K562 (cell line): ENCODE measurements around the gene EZH1. TPM values are rescaled to one million over a fixed set of nuclear protein-coding genes. Genes with fewer than 3 reads are reported as not detected.

ENCODE experiments used
- ATAC-seq: fragments of 200-7000 bp; cut with Tn5 transposase; 3 replicates; pipeline ENCODE4 v1.9.1; 2020; ENCODE audit warnings: moderate library complexity
- BruUV-seq: library from RNA; stranded (reverse); fragments of 400-500 nt; replicated peaks from 2 replicates; lab custom pipeline; 2021; lab: Mats Ljungman, UMichigan
- CTCF ChIA-PET: fragments of 300-600 bp; formaldehyde crosslinking; extraction: SDS; loops from one replicate; lab custom pipeline; 2021; ENCODE audit warnings: low intra/inter-chr PET ratio; lab: Yijun Ruan, JAX
- POLR2A ChIA-PET: fragments of 300-600, 350-650 bp; sonication (Branson Sonifier 250); formaldehyde crosslinking; extraction: SDS; loops from one replicate; lab custom pipeline; 2021; ENCODE audit warnings: antibody characterized with exemption, inconsistent platforms; lab: Yijun Ruan, JAX
- DNase-seq, 4 experiments: peaks; one replicate each; pipeline versions ENCODE4 v3.0.0 to v3.0.0-alpha.2; 2011 to 2018; ENCODE audit warnings: low spot score in 3 of 4, mixed read lengths in 3 of 4; ENCODE audit errors: extremely low read depth in 1 of 4
- FAIRE-seq: peaks from 2 replicates; lab custom pipeline; 2011; peaks lifted over from hg19 to GRCh38; lab: Jason Lieb, UNC
- H2AFZ ChIP-seq: 2 replicates; pipeline ENCODE4 v1.6.0; 2011; ENCODE audit warnings: low read depth, low read length, control low read depth, inconsistent platforms
- H3K27ac ChIP-seq: fragments of 200-600 bp; 3 replicates; pipeline ENCODE4 v1.8.0; 2011; ENCODE audit warnings: low read depth, mild to moderate bottlenecking, control low read depth, inconsistent platforms, low read length, moderate library complexity, mixed read lengths; ENCODE audit errors: extremely low read depth
- H3K27me3 ChIP-seq, 2 experiments: fragments of 300-600 bp in 1 of 2; 2 replicates in 1 of 2; 3 replicates in 1 of 2; pipeline versions ENCODE4 v1.6.0 to v1.8.0; 2011; ENCODE audit warnings: inconsistent platforms in 2 of 2, low read length in 2 of 2, mild to moderate bottlenecking in 1 of 2, mixed read lengths in 1 of 2, moderate library complexity in 1 of 2; ENCODE audit not compliant: control insufficient read depth in 2 of 2, insufficient read depth in 2 of 2
- H3K36me3 ChIP-seq: fragments of 300-600 bp; 3 replicates; pipeline ENCODE4 v1.8.0; 2011; ENCODE audit warnings: mild to moderate bottlenecking, low read length, inconsistent platforms; ENCODE audit not compliant: control insufficient read depth, insufficient read depth
- H3K4me1 ChIP-seq, 2 experiments: fragments of 200-600 bp in 1 of 2; replicated peaks in 1 of 2; 2 replicates in 1 of 2; 3 replicates in 1 of 2; pipeline versions ENCODE4 v1.5.1 to v1.8.0; 2011; ENCODE audit warnings: inconsistent platforms in 2 of 2, low read length in 2 of 2, mild to moderate bottlenecking in 1 of 2, mixed read lengths in 1 of 2, moderate library complexity in 1 of 2; ENCODE audit not compliant: control insufficient read depth in 2 of 2, insufficient read depth in 2 of 2
- H3K4me2 ChIP-seq: 2 replicates; pipeline ENCODE4 v1.6.1; 2011; ENCODE audit warnings: low read length, control low read depth, inconsistent platforms, mixed read lengths; ENCODE audit not compliant: insufficient read depth
- H3K4me3 ChIP-seq: fragments of 200-600 bp; sonication (generic), shearing (Covaris generic); 2 replicates; pipeline ENCODE4 v1.5.1; 2016; ENCODE audit warnings: control low read depth, inconsistent platforms
- H3K79me2 ChIP-seq: fragments of 200-600 bp; 3 replicates; pipeline ENCODE4 v1.8.0; 2011; ENCODE audit warnings: low read length, inconsistent platforms; ENCODE audit not compliant: control insufficient read depth, insufficient read depth
- H3K9ac ChIP-seq, 2 experiments: 2 replicates each; pipeline versions ENCODE4 v1.6.0 to v1.6.1; 2011; ENCODE audit warnings: low read depth in 2 of 2, low read length in 2 of 2, control low read depth in 1 of 2, inconsistent platforms in 1 of 2, mild to moderate bottlenecking in 1 of 2, mixed read lengths in 1 of 2; ENCODE audit not compliant: insufficient read depth in 1 of 2
- H3K9me1 ChIP-seq: one replicate; pipeline ENCODE4 v1.6.0; 2011; ENCODE audit warnings: inconsistent platforms, mild to moderate bottlenecking, low read length, moderate library complexity; ENCODE audit not compliant: control insufficient read depth, insufficient read depth
- H3K9me3 ChIP-seq: replicated peaks from 2 replicates; pipeline ENCODE4 v1.5.1; 2011; ENCODE audit warnings: low read depth, low read length, inconsistent platforms; ENCODE audit not compliant: control insufficient read depth, insufficient read depth
- H4K20me1 ChIP-seq: replicated peaks from 2 replicates; pipeline ENCODE4 v1.6.1; 2011; ENCODE audit warnings: low read length, inconsistent platforms, mixed read lengths; ENCODE audit not compliant: control insufficient read depth, insufficient read depth
- TCFL5 ChIP-seq: fragments of 250-450 bp; sonication (Bioruptor Pico); conservative IDR thresholded peaks from 2 replicates; pipeline ENCODE4 v1.6.1; 2021; ENCODE audit warnings: mild to moderate bottlenecking, moderate library complexity, matching md5 sums
- ZSCAN29 ChIP-seq: fragments of 450-650 bp; IDR thresholded peaks from 2 replicates; pipeline ENCODE4 v1.6.1; 2017
- WGBS: fragments of 100-300 bp; shearing (Covaris generic); methylation state at CpG from one replicate; pipeline ENCODE4 v1.1.6; 2016; ENCODE audit warnings: low coverage, mixed read lengths; ENCODE audit not compliant: insufficient coverage; ENCODE audit errors: missing lambda C conversion rate; 5-methylcytosine and 5-hydroxymethylcytosine counted together
- in situ Hi-C: fragments of 300-500 bp; cut with MboI; formaldehyde crosslinking; loops from 4 replicates; pipeline ENCODE4 v1.15.0; 2018; ENCODE audit warnings: inconsistent platforms, mixed read lengths
- intact Hi-C: fragments of 100-400 bp; cut with micrococcal nuclease; formaldehyde crosslinking; loops from 2 replicates; pipeline ENCODE4 v1.14.2; 2022
- polyA plus RNA-seq, 8 experiments: library from polyadenylated mRNA; depleted of rRNA in 4 of 8; stranded (reverse) in 5 of 8; unstranded in 3 of 8; fragments of >200 nt; fragmentation: Nextera tagmentation in 2 of 8; fragmentation: Illumina TruSeq in 1 of 8; extraction: Ambion mirVana in 2 of 8; extraction: Trizol in 1 of 8; gene quantifications; 2 replicates each; pipeline versions ENCODE4 v1.2.1 to v1.2.3, GENCODE V29; 2011 to 2014; ENCODE audit warnings: inconsistent platforms in 1 of 8, missing spikeins in 1 of 8
- total RNA-seq, 7 experiments: library from RNA; depleted of rRNA in 6 of 7; stranded (reverse); fragments of >200 nt in 6 of 7; fragmentation: Illumina TruSeq in 2 of 7; extraction: Trizol in 2 of 7; gene quantifications; 2 replicates each; pipeline versions ENCODE4 v1.2.1 to v1.2.3, GENCODE V29; 2011 to 2021; ENCODE audit warnings: low replicate concordance in 1 of 7
- TF ChIP-seq, protein P1 (sequence below): fragments of 450-650 bp; IDR thresholded peaks from 2 replicates; pipeline ENCODE4 v1.6.1; 2017; ENCODE audit warnings: mild to moderate bottlenecking, moderate library complexity
- TF ChIP-seq, protein P2 (sequence below): fragments of 250-450 bp; sonication (Bioruptor Pico); IDR thresholded peaks from 2 replicates; pipeline ENCODE4 v1.5.0; 2022; ENCODE audit warnings: mild to moderate bottlenecking

Gene EZH1
- total and polyA plus RNA-seq, 9 of the 15 experiments (the other 6 are each of a cell fraction or from before 2014, with no cell fraction given): 8.6 to 40.8 (median 22.9) TPM

DNA sequence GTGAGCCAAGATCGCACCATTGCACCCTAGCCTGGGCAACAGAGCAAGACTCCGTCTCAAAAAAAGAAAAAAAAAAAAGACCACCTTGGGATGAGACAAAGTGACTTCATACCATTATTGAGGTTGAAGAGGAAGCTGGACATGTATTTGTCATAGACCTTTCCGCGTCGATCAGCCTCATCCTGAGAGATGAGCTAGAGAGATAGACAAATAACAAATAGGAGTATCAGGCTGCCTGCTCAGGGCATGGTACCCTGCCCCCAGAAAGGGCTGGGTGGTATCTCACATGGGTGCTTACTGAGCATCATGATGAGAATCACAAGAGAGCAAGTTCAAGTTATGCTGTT is 40.4 kb downstream of the EZH1 start (continued):
- TF ChIP-seq, protein P1, sequence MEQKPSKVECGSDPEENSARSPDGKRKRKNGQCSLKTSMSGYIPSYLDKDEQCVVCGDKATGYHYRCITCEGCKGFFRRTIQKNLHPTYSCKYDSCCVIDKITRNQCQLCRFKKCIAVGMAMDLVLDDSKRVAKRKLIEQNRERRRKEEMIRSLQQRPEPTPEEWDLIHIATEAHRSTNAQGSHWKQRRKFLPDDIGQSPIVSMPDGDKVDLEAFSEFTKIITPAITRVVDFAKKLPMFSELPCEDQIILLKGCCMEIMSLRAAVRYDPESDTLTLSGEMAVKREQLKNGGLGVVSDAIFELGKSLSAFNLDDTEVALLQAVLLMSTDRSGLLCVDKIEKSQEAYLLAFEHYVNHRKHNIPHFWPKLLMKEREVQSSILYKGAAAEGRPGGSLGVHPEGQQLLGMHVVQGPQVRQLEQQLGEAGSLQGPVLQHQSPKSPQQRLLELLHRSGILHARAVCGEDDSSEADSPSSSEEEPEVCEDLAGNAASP: no peak
- TF ChIP-seq, protein P2, sequence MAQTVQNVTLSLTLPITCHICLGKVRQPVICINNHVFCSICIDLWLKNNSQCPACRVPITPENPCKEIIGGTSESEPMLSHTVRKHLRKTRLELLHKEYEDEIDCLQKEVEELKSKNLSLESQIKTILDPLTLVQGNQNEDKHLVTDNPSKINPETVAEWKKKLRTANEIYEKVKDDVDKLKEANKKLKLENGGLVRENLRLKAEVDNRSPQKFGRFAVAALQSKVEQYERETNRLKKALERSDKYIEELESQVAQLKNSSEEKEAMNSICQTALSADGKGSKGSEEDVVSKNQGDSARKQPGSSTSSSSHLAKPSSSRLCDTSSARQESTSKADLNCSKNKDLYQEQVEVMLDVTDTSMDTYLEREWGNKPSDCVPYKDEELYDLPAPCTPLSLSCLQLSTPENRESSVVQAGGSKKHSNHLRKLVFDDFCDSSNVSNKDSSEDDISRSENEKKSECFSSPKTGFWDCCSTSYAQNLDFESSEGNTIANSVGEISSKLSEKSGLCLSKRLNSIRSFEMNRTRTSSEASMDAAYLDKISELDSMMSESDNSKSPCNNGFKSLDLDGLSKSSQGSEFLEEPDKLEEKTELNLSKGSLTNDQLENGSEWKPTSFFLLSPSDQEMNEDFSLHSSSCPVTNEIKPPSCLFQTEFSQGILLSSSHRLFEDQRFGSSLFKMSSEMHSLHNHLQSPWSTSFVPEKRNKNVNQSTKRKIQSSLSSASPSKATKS (CRISPR knock-in tag): no peak
- no peak for TF ChIP-seq TCFL5 (CRISPR knock-in tag)

DNA sequence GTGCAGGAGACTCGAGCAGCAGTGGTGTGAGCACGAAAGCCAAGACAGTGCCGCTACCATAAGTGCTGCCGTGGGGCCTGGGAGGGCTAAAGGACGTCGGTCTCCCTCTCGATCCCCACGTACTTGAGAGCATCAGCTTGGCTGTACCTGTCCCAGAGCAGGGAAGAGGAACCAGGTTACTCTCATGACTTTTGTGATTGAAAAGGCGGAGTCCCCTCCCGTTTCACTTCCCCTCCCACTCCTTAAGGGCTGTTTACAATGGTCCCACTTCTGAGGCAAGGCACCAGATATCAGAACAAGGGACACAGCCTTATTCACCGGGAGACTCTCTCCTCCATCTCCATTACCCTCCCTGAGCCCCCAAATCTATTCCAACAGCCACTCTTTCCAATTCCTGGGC is 42.4 kb downstream of the EZH1 start:
- Histone ChIP-seq H3K9me1 (no peaks in the 10 kb centered on the region), H3K9ac (peak overlapping the region in 1 of 2 experiments; percentile 32; a peak in 1 of 4 replicates), H3K4me3 (no peak overlapping the region), H3K36me3 (peaks cover 58% of the 10 kb centered on the region), H3K79me2 (no peaks in the 10 kb centered on the region), H3K9me3 (no peaks in the 10 kb centered on the region), H3K27me3 (no peaks in the 10 kb centered on the region), H2AFZ (no peak overlapping the region), H4K20me1 (no peaks in the 10 kb centered on the region), H3K4me1 (peaks cover 28% of the 10 kb centered on the region in 2 experiments), H3K4me2 (no peak overlapping the region), H3K27ac (no peak overlapping the region)
- no peak for FAIRE-seq
- TF ChIP-seq ZSCAN29: no peak
- no peak for ATAC-seq
- intact Hi-C loops (no loop called here), in situ Hi-C loops (no loop called here)
- 86% methylated on average over 6 of the region's 11 CpGs for WGBS
- CTCF ChIA-PET: no interaction called here
- POLR2A ChIA-PET: no interaction called here
- BruUV-seq: no TSS peak
- DNase-seq: no peak
